RWPE1 (cell line): Measurements from ENCODE around the gene ZNF317.

Experiments used
- CTCF ChIA-PET: fragments of 350-600 bp; sonication (Branson Sonifier 250); formaldehyde crosslinking; extraction: SDS; loops from one replicate; lab custom pipeline; 2021; lab: Yijun Ruan, JAX
- POLR2A ChIA-PET: fragments of 400-600 bp; formaldehyde crosslinking; extraction: SDS; loops from one replicate; lab custom pipeline; 2020; ENCODE audit warnings: antibody characterized with exemption; ENCODE audit not compliant: low non-redundant PET; lab: Yijun Ruan, JAX
- DNase-seq: peaks from one replicate; pipeline ENCODE4 v3.0.0; 2012; ENCODE audit warnings: low spot score
- H3K27ac ChIP-seq: fragments of 450-650 bp; 2 replicates; pipeline ENCODE4 v1.5.1; 2017
- CTCF ChIP-seq: fragments of 450-650 bp; conservative IDR thresholded peaks from 2 replicates; pipeline ENCODE4 v1.5.1; 2017; ENCODE audit warnings: low read depth, mild to moderate bottlenecking

Gene ZNF317

DNA sequence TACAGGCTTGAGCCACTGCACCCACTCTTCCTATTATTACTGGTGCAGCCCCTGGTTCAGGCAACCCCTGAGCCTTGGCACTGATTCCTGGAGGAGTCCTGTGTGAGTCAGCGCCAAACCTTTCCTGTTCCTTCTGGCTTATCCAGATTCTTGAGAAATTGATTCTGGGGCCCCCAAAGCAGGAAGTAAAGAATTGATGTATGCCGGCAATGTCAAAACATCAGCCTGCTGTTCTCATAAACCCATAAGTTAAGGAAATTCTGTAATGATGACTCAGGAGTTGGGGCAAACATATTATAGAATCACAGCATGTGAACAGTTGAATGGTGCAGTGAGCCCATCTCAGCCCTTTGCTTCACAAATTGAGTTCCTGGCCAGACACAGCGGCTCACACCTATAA lies 12.0 kb upstream of the ZNF317 start:
- peak; percentile 81 for DNase-seq
- peak overlapping the region; percentile 34; the same call in 1 of the 2 replicates for H3K27ac ChIP-seq
- TF ChIP-seq CTCF: no peak
- POLR2A ChIA-PET: no interaction called here
- CTCF ChIA-PET: interaction anchor here (0.6 kb wide), 1 partner anchor 41 kb away, joined by 4 read pairs; the partner anchor contains the start of gene OR1M1

GRCh38 chr19:9130965-9131364 lies 9.2 kb upstream of the ZNF317 start:
- CTCF ChIA-PET: no interaction called here

GRCh38 chr19:9132422-9132821 lies 7.8 kb upstream of the ZNF317 start:
- CTCF ChIA-PET: interaction anchor here (0.6 kb wide), 2 partner anchors 753 to 1070 kb away, joined by 3 to 5 read pairs; no protein-coding TSS in a partner anchor

More at GRCh38 chr19:9130965-9131364, 9.2 kb upstream of the ZNF317 start:
- no peak for DNase-seq
- no peak for TF ChIP-seq CTCF
- POLR2A ChIA-PET: no interaction called here
- no peak overlapping the region for H3K27ac ChIP-seq

GRCh38 chr19:9139609-9140158 lies 513 bp upstream of the ZNF317 start:
- no peak overlapping the region for H3K27ac ChIP-seq
- POLR2A ChIA-PET: no interaction called here
- CTCF ChIA-PET: no interaction called here
- no peak for TF ChIP-seq CTCF
- no peak for DNase-seq

More at GRCh38 chr19:9132422-9132821, 7.8 kb upstream of the ZNF317 start:
- no peak for TF ChIP-seq CTCF
- POLR2A ChIA-PET: interaction anchor here (0.7 kb wide), 1 partner anchor 569 kb away, joined by 5 read pairs; no protein-coding TSS in a partner anchor
- H3K27ac ChIP-seq: no peak overlapping the region
- no peak for DNase-seq

- CTCF ChIA-PET: no interaction called here
- no peak for TF ChIP-seq CTCF
- POLR2A ChIA-PET: no interaction called here
- H3K27ac ChIP-seq: no peak overlapping the region
- DNase-seq: no peak
Observed at GRCh38 chr19:9144920-9145319, 4.7 kb downstream of the ZNF317 start.

DNA sequence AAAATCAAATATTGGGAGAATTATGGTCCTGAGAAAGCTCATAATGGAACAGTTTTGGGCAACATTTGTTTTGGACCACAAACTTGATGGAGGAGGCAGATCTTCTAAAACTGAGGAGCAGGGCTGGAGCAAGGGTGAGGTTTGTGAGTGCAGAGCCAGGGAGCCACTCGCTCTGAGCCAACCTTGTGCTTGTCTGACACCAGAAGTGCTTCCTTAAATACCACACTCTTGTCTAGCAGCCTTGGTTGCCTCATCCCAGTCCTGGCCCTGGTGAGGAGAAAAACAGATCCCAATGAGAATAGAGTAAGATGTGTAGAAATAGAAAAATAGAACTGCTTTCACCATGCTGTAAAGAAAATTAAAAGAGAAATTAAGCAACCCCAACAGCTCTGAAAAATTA lies 6.7 kb downstream of the ZNF317 start:
- POLR2A ChIA-PET: no interaction called here
- no peak for DNase-seq
- H3K27ac ChIP-seq: no peak overlapping the region
- CTCF ChIA-PET: no interaction called here
- TF ChIP-seq CTCF: no peak
